Naive B cell (primary cell): ENCODE measurements around the gene KCNH2. TPM values are rescaled to one million over a fixed set of nuclear protein-coding genes. Genes with fewer than 3 reads are reported as not detected.
"Not testable (repeated sequence)": the region's sequence is repeated elsewhere in the genome, so short reads cannot be mapped to it uniquely, and the experiment has no call there.

Experiments used
- ATAC-seq, 2 donors: fragments of 150-1000 bp; cut with Tn5 transposase; 2 replicates each; pipeline ENCODE4 v1.10.0; 2021; ENCODE audit warnings: low read depth in 2 of 2, mild to moderate bottlenecking in 2 of 2, moderate library complexity in 2 of 2
- DNase-seq: peaks from one replicate; pipeline ENCODE4 v3.0.0; 2022
- H3K27ac Mint-ChIP-seq, 6 donors: one replicate each; pipeline ENCODE4 v1.8.0; 2020 to 2022; ENCODE audit warnings: mild to moderate bottlenecking in 6 of 6, mixed read lengths in 6 of 6, moderate library complexity in 5 of 6, inconsistent platforms in 2 of 6
- H3K27me3 Mint-ChIP-seq, 3 donors: one replicate each; pipeline ENCODE4 v1.8.0; 2021 to 2022; ENCODE audit warnings: mixed read lengths in 3 of 3, mild to moderate bottlenecking in 1 of 3
- H3K36me3 Mint-ChIP-seq, 2 donors: one replicate each; pipeline ENCODE4 v1.8.0; 2020 to 2022; ENCODE audit warnings: mixed read lengths in 2 of 2, inconsistent platforms in 1 of 2, mild to moderate bottlenecking in 1 of 2
- H3K4me1 Mint-ChIP-seq, 3 donors: one replicate each; pipeline ENCODE4 v1.8.0; 2020 to 2022; ENCODE audit warnings: mixed read lengths in 3 of 3, inconsistent platforms in 1 of 3, mild to moderate bottlenecking in 1 of 3, moderate library complexity in 1 of 3
- H3K4me3 Mint-ChIP-seq, 8 donors: one replicate each; pipeline ENCODE4 v1.8.0; 2020 to 2022; ENCODE audit warnings: mild to moderate bottlenecking in 8 of 8, mixed read lengths in 8 of 8, moderate library complexity in 8 of 8, inconsistent platforms in 2 of 8
- H3K9me3 Mint-ChIP-seq, 7 donors: one replicate each; pipeline ENCODE4 v1.8.0; 2020 to 2022; ENCODE audit warnings: mixed read lengths in 7 of 7, mild to moderate bottlenecking in 5 of 7, inconsistent platforms in 2 of 7, moderate library complexity in 1 of 7
- polyA plus RNA-seq, 6 donors: library from polyadenylated mRNA; unstranded; fragments of 300-500 nt; fragmentation: Illumina TruSeq; gene quantifications; one replicate each; pipeline ENCODE4 v1.2.3, GENCODE V29; 2021; ENCODE audit warnings: low read depth in 6 of 6

KCNH2 gene, protein sequence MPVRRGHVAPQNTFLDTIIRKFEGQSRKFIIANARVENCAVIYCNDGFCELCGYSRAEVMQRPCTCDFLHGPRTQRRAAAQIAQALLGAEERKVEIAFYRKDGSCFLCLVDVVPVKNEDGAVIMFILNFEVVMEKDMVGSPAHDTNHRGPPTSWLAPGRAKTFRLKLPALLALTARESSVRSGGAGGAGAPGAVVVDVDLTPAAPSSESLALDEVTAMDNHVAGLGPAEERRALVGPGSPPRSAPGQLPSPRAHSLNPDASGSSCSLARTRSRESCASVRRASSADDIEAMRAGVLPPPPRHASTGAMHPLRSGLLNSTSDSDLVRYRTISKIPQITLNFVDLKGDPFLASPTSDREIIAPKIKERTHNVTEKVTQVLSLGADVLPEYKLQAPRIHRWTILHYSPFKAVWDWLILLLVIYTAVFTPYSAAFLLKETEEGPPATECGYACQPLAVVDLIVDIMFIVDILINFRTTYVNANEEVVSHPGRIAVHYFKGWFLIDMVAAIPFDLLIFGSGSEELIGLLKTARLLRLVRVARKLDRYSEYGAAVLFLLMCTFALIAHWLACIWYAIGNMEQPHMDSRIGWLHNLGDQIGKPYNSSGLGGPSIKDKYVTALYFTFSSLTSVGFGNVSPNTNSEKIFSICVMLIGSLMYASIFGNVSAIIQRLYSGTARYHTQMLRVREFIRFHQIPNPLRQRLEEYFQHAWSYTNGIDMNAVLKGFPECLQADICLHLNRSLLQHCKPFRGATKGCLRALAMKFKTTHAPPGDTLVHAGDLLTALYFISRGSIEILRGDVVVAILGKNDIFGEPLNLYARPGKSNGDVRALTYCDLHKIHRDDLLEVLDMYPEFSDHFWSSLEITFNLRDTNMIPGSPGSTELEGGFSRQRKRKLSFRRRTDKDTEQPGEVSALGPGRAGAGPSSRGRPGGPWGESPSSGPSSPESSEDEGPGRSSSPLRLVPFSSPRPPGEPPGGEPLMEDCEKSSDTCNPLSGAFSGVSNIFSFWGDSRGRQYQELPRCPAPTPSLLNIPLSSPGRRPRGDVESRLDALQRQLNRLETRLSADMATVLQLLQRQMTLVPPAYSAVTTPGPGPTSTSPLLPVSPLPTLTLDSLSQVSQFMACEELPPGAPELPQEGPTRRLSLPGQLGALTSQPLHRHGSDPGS
- under 1 TPM in 3 of 6 donors, not detected in 3; 0.17 to 0.29 (median 0.29) TPM for polyA plus RNA-seq

DNA sequence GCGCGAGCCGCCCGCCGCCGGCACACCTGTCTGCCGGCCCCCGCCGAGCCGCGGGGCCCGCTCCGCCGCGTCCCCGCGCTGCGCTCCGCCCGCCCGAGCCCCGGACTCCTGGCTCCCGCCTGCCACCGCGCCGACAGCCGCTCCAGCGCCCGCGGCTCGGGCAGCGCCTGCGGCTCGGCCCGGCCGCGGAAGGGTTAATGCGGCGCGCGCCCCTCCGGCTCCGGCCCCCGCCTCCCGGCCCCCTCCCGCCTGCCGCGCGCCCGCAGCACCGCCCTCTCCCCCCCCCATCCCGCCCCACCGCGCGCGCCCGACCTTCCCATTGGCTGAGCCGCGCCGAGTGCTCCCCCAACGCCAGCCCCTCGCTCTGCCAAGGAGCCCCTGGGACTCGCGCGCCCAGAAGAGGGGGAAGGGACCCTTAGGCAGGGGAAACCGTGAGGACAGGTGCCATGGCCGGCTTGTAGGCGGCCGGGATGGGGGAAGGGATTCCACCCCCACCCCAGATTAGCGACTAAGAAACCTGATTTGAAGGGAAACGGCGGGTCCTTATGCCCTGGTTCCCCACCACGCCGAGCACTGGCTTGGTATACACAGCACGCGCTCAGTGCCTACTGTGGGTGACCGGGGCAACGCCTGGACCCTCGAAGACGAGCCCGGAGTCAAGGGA lies at the start of gene KCNH2:
KCNH2 (minus strand) TSS at position 196 of the 664 bp plus-strand sequence. CDS start 408 bp downstream, outside the sequence.
- peaks cover 0 to 3% (median 0%) of the 10 kb centered on the region in 7 donors for H3K9me3 Mint-ChIP-seq
- no peak for ATAC-seq

DNA sequence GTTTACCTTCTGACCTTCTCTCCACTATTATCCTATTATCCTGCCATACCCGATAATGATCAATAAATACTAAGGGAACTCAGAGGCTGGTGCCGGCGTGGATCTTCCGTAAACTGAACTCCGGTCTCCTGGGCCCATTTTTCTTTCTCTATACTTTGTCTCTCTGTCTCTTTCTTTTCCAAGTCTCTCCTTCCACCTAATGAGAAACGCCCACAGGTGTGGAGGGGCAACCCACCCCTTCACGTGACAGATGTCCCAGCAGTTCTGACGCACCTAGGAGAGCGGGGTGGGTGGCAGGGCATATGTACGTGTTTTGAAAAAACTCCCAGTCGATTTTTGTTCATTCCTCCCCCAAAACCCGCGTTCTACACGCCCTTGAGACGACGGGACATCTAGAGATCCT lies 49.6 kb upstream of the KCNH2 start:
- peak; percentile 41 to 45 for ATAC-seq
- peak overlapping the region; percentile 99 to 100 (median 100) for H3K27ac Mint-ChIP-seq
- H3K4me3 Mint-ChIP-seq = peak overlapping the region; percentile 80 to 99 (median 96)
- peaks cover 13 to 36% (median 16%) of the 10 kb centered on the region in 3 donors for H3K27me3 Mint-ChIP-seq
- not testable (repeated sequence) for H3K9me3 Mint-ChIP-seq, DNase-seq, H3K36me3 Mint-ChIP-seq
- peaks cover 10 to 33% (median 24%) of the 10 kb centered on the region in 3 donors for H3K4me1 Mint-ChIP-seq

More for the DNA sequence above, at the start of gene KCNH2:
- H3K27me3 Mint-ChIP-seq = peaks cover 46 to 70% (median 70%) of the 10 kb centered on the region in 3 donors
- DNase-seq = no peak
- H3K36me3 Mint-ChIP-seq = peaks cover 0 to 8% of the 10 kb centered on the region in 2 donors
- H3K27ac Mint-ChIP-seq = peak within 1 kb of the TSS in 4 of 6 donors; percentile 14 to 86 (median 44)
- H3K4me3 Mint-ChIP-seq = peak within 1 kb of the TSS; percentile 70 to 92 (median 86)
- H3K4me1 Mint-ChIP-seq = peaks cover 26 to 41% (median 40%) of the 10 kb centered on the region in 3 donors

GRCh38 chr7:151026771-151027727 lies 48.9 kb upstream of the KCNH2 start:
- not testable (repeated sequence) for DNase-seq, H3K9me3 Mint-ChIP-seq, H3K36me3 Mint-ChIP-seq, ATAC-seq
- H3K4me1 Mint-ChIP-seq = peaks cover 10 to 33% (median 24%) of the 10 kb centered on the region in 3 donors
- H3K4me3 Mint-ChIP-seq = peak overlapping the region; percentile 80 to 99 (median 96)
- H3K27me3 Mint-ChIP-seq = peaks cover 13 to 41% (median 19%) of the 10 kb centered on the region in 3 donors
- peak overlapping the region; percentile 99 to 100 (median 100) for H3K27ac Mint-ChIP-seq

DNA sequence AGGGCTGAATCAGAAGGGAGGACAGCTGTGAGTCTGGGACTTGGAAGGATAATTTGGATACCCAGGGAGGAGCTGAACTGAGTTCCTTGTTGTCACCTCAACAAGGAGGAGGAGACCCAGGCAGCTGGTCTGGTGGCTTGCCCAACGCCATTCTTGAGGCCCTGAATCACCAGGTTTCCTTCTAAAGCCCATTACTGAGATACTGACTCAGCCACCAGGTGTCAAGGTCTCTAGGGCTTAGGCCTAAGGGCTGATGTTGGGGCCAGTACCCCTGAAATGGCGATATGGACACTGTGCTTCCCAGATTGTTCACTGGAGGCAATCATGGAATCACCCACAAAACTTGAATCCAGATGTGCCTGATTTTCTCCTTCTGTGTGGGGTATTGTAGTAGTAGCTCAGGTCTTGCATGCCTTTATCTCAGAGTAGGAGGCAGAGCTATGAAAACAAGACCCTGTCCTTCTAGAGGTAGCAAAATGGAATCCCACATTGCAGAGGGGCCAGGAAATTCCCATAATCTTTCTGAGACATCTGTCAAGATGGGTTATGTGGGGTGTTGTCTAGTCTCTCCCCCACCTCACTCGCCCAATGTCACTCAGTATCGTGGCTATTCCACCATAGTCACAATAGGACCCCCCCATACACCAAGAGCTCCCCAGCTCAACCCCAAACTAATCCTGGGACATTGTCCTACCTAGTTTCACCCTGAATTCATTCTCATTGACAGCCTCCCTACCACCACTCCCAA lies 48.0 kb upstream of the KCNH2 start:
- Mint-ChIP-seq H3K9me3 (peaks cover 0 to 4% (median 0%) of the 10 kb centered on the region in 7 donors), H3K4me3 (peak overlapping the region in 6 of 8 donors; percentile 22 to 86 (median 51)), H3K36me3 (peaks cover 0 to 4% of the 10 kb centered on the region in 2 donors), H3K27ac (peak overlapping the region; percentile 6 to 100 (median 100)), H3K4me1 (peaks cover 10 to 33% (median 24%) of the 10 kb centered on the region in 3 donors), H3K27me3 (peaks cover 17 to 50% (median 29%) of the 10 kb centered on the region in 3 donors)
- no peak for ATAC-seq
- no peak for DNase-seq

DNA sequence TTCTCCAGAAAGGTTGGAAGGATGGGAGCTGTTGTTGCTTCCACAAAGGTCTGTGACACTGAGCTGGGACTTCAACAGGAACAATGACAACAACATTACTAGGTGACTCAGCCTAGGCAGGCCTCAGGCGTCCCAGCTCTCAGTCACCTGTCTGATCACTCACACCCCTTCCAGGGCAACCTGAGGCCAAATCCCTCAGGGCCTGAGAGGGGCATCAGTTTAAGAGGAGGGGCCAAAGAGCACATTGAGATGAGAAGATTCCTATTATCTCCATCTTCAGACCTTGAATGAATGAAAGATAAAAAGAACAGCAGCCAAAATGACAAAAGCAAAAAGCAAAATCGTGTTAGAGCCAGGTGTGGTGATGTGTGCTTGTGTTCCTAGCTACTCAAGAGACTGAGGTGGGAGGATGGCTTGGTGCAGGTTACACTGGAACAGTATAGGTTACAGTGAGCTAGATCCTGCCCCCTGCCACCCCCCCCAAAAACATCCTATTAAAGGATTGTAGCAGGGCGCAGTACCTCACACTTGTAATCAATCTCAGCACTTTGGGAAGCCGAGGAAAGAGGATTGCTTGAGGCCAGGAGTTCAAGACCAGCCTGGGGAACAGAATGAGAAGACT lies 46.4 kb upstream of the KCNH2 start, which contains the start of gene ATG9B:
ATG9B (minus strand) TSS at position 60 of the 622 bp plus-strand sequence. CDS start 71 bp downstream, outside the sequence.
- DNase-seq = no peak
- Mint-ChIP-seq H3K27me3 (peaks cover 23 to 66% (median 44%) of the 10 kb centered on the region in 3 donors), H3K4me3 (peak within 1 kb of the TSS in 2 of 8 donors; percentile 22 to 47), H3K4me1 (peaks cover 11 to 31% (median 25%) of the 10 kb centered on the region in 3 donors), H3K9me3 (peaks cover 0 to 4% (median 0%) of the 10 kb centered on the region in 7 donors), H3K36me3 (peaks cover 0 to 4% of the 10 kb centered on the region in 2 donors), H3K27ac (peak within 1 kb of the TSS in 3 of 6 donors; percentile 76 to 99 (median 84))
- ATAC-seq = no peak

- no peak for ATAC-seq
- peaks cover 18 to 28% (median 26%) of the 10 kb centered on the region in 3 donors for H3K4me1 Mint-ChIP-seq
- peaks cover 30 to 79% (median 54%) of the 10 kb centered on the region in 3 donors for H3K27me3 Mint-ChIP-seq
- no peak for DNase-seq
- H3K9me3 Mint-ChIP-seq = peaks cover 0 to 4% (median 0%) of the 10 kb centered on the region in 7 donors
- H3K27ac Mint-ChIP-seq = peak overlapping the region in 1 of 6 donors; percentile 37
- no peak overlapping the region for H3K4me3 Mint-ChIP-seq
- H3K36me3 Mint-ChIP-seq = peaks cover 0 to 4% of the 10 kb centered on the region in 2 donors
Measured at GRCh38 chr7:151023232-151023631, 45.1 kb upstream of the KCNH2 start.

- H3K9me3 Mint-ChIP-seq = no peaks in the 10 kb centered on the region
- peaks cover 29 to 82% (median 59%) of the 10 kb centered on the region in 3 donors for H3K27me3 Mint-ChIP-seq
- ATAC-seq = no peak
- H3K36me3 Mint-ChIP-seq = no peaks in the 10 kb centered on the region
- no peak overlapping the region for H3K27ac Mint-ChIP-seq
- H3K4me3 Mint-ChIP-seq = peak overlapping the region in 5 of 8 donors; percentile 28 to 93 (median 46)
- H3K4me1 Mint-ChIP-seq = peaks cover 26 to 31% (median 30%) of the 10 kb centered on the region in 3 donors
- no peak for DNase-seq
Measured at GRCh38 chr7:151020231-151020630, 42.1 kb upstream of the KCNH2 start.

- Mint-ChIP-seq H3K27ac (peak overlapping the region in 3 of 6 donors; percentile 42 to 92 (median 78)), H3K4me1 (peaks cover 37 to 42% (median 38%) of the 10 kb centered on the region in 3 donors), H3K4me3 (peak overlapping the region; percentile 63 to 93 (median 84)), H3K9me3 (no peaks in the 10 kb centered on the region), H3K27me3 (peaks cover 28 to 78% (median 50%) of the 10 kb centered on the region in 3 donors), H3K36me3 (no peaks in the 10 kb centered on the region)
- ATAC-seq (no peak), DNase-seq (no peak)
Measured at GRCh38 chr7:151019130-151019447, 41.0 kb upstream of the KCNH2 start.

- Mint-ChIP-seq H3K4me1 (peaks cover 40 to 47% (median 42%) of the 10 kb centered on the region in 3 donors), H3K27ac (peak overlapping the region in 5 of 6 donors; percentile 74 to 97 (median 92)), H3K4me3 (peak overlapping the region; percentile 63 to 93 (median 88)), H3K36me3 (no peaks in the 10 kb centered on the region), H3K27me3 (peaks cover 33 to 77% (median 49%) of the 10 kb centered on the region in 3 donors), H3K9me3 (no peaks in the 10 kb centered on the region)
- ATAC-seq (peak; percentile 31 to 32), DNase-seq (peak; percentile 51)
Measured at GRCh38 chr7:151018421-151019129, 40.5 kb upstream of the KCNH2 start.

DNA sequence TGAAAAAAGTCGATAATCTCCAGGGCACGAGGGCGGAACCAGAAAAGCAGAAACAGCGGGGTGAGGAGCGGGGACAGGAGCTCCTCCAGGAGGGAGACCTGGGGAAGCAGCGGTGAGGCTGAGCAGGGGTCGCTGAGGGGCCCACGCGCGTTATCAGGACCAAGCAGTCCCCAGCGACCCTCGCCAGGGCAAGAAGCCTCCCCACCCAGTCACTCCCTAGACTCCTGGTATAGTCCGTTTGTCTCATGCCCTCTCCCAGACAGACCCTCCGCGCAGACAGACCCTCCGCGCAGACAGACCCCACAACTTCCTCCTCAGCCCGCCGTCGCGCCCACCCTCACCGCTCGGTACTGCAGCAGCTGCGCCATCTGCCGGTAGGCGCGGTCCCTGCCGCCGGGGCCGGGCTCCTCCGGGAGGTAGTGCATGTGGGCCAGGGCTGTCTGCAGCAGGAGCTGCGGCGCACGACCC lies 39.9 kb upstream of the KCNH2 start:
- DNase-seq (peak; percentile 81), ATAC-seq (peak; percentile 51 to 55)
- Mint-ChIP-seq H3K4me3 (peak overlapping the region; percentile 63 to 93 (median 88)), H3K27ac (peak overlapping the region in 5 of 6 donors; percentile 31 to 97 (median 92)), H3K36me3 (no peaks in the 10 kb centered on the region), H3K27me3 (peaks cover 34 to 71% (median 46%) of the 10 kb centered on the region in 3 donors), H3K4me1 (peaks cover 43 to 50% (median 43%) of the 10 kb centered on the region in 3 donors), H3K9me3 (no peaks in the 10 kb centered on the region)
